GM12878 (cell line): ENCODE results near the gene BDH1. TPM values are rescaled to one million over a fixed set of nuclear protein-coding genes. Genes with fewer than 3 reads are reported as not detected.

Experiments
- CEBPZ ChIP-seq: fragments of 150-350 bp; IDR thresholded peaks from 2 replicates; pipeline ENCODE4 v1.6.1; 2016; ENCODE audit warnings: low read depth, low read length
- NFYA ChIP-seq: IDR thresholded peaks from 2 replicates; pipeline ENCODE4 v1.6.1; 2011; ENCODE audit warnings: low read depth, mild to moderate bottlenecking, low read length, improper control_type of control experiment, borderline replicate concordance
- NR2F1 ChIP-seq: fragments of 450-650 bp; conservative IDR thresholded peaks from 2 replicates; pipeline ENCODE4 v1.6.1; 2017; ENCODE audit warnings: mild to moderate bottlenecking
- TARDBP ChIP-seq: IDR thresholded peaks from 2 replicates; pipeline ENCODE4 v1.6.1; 2016; ENCODE audit warnings: borderline replicate concordance
- ZZZ3 ChIP-seq: IDR thresholded peaks from 2 replicates; pipeline ENCODE4 v1.6.1; 2011; ENCODE audit warnings: low read depth; ENCODE audit not compliant: control insufficient read depth, insufficient read length
- polyA plus RNA-seq, 11 experiments: library from polyadenylated mRNA; depleted of rRNA in 4 of 11; unstranded in 6 of 11; stranded (reverse) in 5 of 11; fragments of >200 nt; fragmentation: Nextera tagmentation in 4 of 11; fragmentation: Illumina TruSeq in 1 of 11; extraction: Ambion mirVana in 4 of 11; extraction: Trizol in 1 of 11; gene quantifications; 1 replicate in 1 of 11; 2 replicates in 10 of 11; pipeline versions ENCODE4 v1.2.1 to v1.2.3, GENCODE V29; 2011 to 2016; ENCODE audit warnings: inconsistent platforms in 2 of 11, missing spikeins in 2 of 11, low read depth in 1 of 11
- total RNA-seq, 4 experiments: library from RNA; depleted of rRNA in 3 of 4; stranded (reverse); fragments of >200 nt in 3 of 4; fragmentation: Illumina TruSeq in 1 of 4; extraction: Trizol in 1 of 4; gene quantifications; 2 replicates each; pipeline versions ENCODE4 v1.2.1 to v1.2.3, GENCODE V29; 2013 to 2021
- TF ChIP-seq, protein P1 (sequence below): fragments of 450-650 bp; formaldehyde crosslinking; IDR thresholded peaks from 2 replicates; pipeline ENCODE4 v1.4.0; 2022; ENCODE audit warnings: mild to moderate bottlenecking, moderate library complexity
- TF ChIP-seq, protein P2 (sequence below): IDR thresholded peaks from 2 replicates; pipeline ENCODE4 v1.6.1; 2012; ENCODE audit warnings: improper control_type of control experiment, low read depth, low read length; ENCODE audit not compliant: insufficient replicate concordance
- TF ChIP-seq, protein P3 (sequence below): IDR thresholded peaks from 2 replicates; pipeline ENCODE4 v1.6.1; 2012; ENCODE audit warnings: low read depth, low read length, improper control_type of control experiment

The BDH1 gene
- total and polyA plus RNA-seq, 10 of the 15 experiments (the other 5 are each of a cell fraction or from before 2014, with no cell fraction given) = 11.3 to 84.5 (median 60.3) TPM

- TF ChIP-seq, protein P1, sequence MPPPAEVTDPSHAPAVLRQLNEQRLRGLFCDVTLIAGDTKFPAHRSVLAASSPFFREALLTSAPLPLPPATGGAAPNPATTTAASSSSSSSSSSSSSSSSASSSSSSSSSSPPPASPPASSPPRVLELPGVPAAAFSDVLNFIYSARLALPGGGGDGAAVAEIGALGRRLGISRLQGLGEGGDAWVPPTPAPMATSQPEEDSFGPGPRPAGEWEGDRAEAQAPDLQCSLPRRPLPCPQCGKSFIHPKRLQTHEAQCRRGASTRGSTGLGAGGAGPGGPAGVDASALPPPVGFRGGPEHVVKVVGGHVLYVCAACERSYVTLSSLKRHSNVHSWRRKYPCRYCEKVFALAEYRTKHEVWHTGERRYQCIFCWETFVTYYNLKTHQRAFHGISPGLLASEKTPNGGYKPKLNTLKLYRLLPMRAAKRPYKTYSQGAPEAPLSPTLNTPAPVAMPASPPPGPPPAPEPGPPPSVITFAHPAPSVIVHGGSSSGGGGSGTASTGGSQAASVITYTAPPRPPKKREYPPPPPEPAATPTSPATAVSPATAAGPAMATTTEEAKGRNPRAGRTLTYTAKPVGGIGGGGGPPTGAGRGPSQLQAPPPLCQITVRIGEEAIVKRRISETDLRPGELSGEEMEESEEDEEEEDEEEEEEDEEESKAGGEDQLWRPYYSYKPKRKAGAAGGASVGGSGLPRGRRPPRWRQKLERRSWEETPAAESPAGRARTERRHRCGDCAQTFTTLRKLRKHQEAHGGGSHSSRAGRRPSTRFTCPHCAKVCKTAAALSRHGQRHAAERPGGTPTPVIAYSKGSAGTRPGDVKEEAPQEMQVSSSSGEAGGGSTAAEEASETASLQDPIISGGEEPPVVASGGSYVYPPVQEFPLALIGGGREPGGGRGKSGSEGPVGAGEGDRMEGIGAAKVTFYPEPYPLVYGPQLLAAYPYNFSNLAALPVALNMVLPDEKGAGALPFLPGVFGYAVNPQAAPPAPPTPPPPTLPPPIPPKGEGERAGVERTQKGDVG (CRISPR knock-in tag) = no peak
- TF ChIP-seq, protein P2, sequence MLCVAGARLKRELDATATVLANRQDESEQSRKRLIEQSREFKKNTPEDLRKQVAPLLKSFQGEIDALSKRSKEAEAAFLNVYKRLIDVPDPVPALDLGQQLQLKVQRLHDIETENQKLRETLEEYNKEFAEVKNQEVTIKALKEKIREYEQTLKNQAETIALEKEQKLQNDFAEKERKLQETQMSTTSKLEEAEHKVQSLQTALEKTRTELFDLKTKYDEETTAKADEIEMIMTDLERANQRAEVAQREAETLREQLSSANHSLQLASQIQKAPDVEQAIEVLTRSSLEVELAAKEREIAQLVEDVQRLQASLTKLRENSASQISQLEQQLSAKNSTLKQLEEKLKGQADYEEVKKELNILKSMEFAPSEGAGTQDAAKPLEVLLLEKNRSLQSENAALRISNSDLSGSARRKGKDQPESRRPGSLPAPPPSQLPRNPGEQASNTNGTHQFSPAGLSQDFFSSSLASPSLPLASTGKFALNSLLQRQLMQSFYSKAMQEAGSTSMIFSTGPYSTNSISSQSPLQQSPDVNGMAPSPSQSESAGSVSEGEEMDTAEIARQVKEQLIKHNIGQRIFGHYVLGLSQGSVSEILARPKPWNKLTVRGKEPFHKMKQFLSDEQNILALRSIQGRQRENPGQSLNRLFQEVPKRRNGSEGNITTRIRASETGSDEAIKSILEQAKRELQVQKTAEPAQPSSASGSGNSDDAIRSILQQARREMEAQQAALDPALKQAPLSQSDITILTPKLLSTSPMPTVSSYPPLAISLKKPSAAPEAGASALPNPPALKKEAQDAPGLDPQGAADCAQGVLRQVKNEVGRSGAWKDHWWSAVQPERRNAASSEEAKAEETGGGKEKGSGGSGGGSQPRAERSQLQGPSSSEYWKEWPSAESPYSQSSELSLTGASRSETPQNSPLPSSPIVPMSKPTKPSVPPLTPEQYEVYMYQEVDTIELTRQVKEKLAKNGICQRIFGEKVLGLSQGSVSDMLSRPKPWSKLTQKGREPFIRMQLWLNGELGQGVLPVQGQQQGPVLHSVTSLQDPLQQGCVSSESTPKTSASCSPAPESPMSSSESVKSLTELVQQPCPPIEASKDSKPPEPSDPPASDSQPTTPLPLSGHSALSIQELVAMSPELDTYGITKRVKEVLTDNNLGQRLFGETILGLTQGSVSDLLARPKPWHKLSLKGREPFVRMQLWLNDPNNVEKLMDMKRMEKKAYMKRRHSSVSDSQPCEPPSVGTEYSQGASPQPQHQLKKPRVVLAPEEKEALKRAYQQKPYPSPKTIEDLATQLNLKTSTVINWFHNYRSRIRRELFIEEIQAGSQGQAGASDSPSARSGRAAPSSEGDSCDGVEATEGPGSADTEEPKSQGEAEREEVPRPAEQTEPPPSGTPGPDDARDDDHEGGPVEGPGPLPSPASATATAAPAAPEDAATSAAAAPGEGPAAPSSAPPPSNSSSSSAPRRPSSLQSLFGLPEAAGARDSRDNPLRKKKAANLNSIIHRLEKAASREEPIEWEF = no peak
- TF ChIP-seq NFYA (no peak), NR2F1 (no peak), CEBPZ (no peak), ZZZ3 (no peak), TARDBP (no peak)
- TF ChIP-seq, protein P3, sequence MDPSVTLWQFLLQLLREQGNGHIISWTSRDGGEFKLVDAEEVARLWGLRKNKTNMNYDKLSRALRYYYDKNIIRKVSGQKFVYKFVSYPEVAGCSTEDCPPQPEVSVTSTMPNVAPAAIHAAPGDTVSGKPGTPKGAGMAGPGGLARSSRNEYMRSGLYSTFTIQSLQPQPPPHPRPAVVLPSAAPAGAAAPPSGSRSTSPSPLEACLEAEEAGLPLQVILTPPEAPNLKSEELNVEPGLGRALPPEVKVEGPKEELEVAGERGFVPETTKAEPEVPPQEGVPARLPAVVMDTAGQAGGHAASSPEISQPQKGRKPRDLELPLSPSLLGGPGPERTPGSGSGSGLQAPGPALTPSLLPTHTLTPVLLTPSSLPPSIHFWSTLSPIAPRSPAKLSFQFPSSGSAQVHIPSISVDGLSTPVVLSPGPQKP = no peak
These were observed 89.7 kb downstream of the BDH1 start (continued) for GRCh38 chr3:197465996-197466549.
